AG04449 (cell line): ENCODE results near the gene ATP5F1E.
A peak's percentile ranks its signal among the peaks of the same experiment; 100 is the strongest.

Experiments
- CTCF ChIA-PET: fragments of 350-600 bp; formaldehyde crosslinking; extraction: SDS; loops from one replicate; lab custom pipeline; 2021; ENCODE audit warnings: antibody characterized with exemption; lab: Yijun Ruan, JAX
- POLR2A ChIA-PET: fragments of 400-600, 350-600 bp; formaldehyde crosslinking; extraction: SDS; loops from one replicate; lab custom pipeline; 2020; ENCODE audit warnings: antibody characterized with exemption, inconsistent platforms; lab: Yijun Ruan, JAX
- DNase-seq: peaks from one replicate; pipeline ENCODE4 v3.0.0-alpha.2; 2010; ENCODE audit warnings: low read depth, low spot score
- H3K4me3 ChIP-seq: 2 replicates; pipeline ENCODE4 v1.5.1; 2011; ENCODE audit warnings: low read depth, mild to moderate bottlenecking, control low read depth, low read length
- TF ChIP-seq, protein P1 (sequence below): IDR thresholded peaks from one replicate; pipeline ENCODE4 v1.5.1; 2011; ENCODE audit warnings: mild to moderate bottlenecking, moderate library complexity, low read length, control low read depth, inconsistent platforms; ENCODE audit not compliant: insufficient read depth; ENCODE audit errors: missing control alignments

The ATP5F1E gene

DNA sequence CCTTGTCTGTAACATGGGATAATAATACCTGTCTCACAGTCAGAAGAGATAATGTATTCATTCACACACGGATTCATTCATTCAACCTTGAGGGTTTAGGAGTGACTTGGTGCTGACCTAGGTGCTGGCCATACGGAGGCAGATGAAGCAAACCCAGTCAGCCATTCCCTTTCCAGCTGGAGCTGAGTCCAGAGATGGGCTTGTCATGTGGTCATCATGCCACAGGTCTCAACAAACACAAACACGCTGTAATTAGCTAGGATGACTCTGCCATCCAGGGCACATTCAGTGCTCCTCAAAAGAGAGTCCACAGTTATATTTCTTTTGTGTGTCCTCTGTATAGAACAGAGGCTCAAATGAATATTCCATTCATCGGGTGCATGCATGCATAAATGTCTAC, 29.9 kb upstream of the ATP5F1E start:
- DNase-seq, result no peak
- H3K4me3 ChIP-seq, result no peak overlapping the region
- POLR2A ChIA-PET, result no interaction called here
- TF ChIP-seq, protein P1, sequence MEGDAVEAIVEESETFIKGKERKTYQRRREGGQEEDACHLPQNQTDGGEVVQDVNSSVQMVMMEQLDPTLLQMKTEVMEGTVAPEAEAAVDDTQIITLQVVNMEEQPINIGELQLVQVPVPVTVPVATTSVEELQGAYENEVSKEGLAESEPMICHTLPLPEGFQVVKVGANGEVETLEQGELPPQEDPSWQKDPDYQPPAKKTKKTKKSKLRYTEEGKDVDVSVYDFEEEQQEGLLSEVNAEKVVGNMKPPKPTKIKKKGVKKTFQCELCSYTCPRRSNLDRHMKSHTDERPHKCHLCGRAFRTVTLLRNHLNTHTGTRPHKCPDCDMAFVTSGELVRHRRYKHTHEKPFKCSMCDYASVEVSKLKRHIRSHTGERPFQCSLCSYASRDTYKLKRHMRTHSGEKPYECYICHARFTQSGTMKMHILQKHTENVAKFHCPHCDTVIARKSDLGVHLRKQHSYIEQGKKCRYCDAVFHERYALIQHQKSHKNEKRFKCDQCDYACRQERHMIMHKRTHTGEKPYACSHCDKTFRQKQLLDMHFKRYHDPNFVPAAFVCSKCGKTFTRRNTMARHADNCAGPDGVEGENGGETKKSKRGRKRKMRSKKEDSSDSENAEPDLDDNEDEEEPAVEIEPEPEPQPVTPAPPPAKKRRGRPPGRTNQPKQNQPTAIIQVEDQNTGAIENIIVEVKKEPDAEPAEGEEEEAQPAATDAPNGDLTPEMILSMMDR, result no peak
- CTCF ChIA-PET, result no interaction called here

GRCh38 chr20:59055302-59055701, 23.2 kb upstream of the ATP5F1E start:
- POLR2A ChIA-PET, result no interaction called here
- H3K4me3 ChIP-seq, result no peak overlapping the region
- TF ChIP-seq, protein P1, result peak; percentile 23
- CTCF ChIA-PET, result interaction anchor here (1.2 to 1.4 kb wide), 3 partner anchors 12 to 185 kb away, joined by 4 to 11 read pairs (median 4); partner anchors contain the start of gene PRELID3B
- DNase-seq, result no peak

DNA sequence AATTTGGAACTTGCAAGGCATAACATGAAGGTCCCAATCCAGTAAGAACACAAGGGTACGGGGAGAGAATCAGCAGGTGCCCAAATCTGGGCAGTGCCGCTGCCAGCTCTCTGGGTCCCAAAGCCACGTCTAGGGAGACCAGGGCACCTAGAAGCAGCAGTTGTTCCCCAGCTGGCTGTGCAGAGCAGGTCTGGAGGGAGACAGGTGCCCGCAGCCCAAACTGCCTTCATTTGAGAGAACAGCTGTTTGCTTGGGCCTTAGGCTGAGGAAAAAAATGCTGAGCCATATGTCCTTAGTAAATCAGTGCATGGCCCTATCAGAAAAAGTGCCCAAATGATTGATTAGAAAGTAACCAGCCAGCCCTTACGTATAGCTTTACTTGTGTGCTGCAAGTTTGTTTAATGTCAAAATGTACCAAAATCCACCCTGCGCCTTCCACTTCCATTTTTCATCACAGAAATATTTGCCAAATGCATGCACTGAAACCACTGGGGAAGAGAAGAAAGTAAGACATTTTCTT, 19.6 kb upstream of the ATP5F1E start:
- CTCF ChIA-PET, result interaction anchor here (0.9 to 2.1 kb wide), 5 partner anchors 8 to 353 kb away, joined by 3 to 6 read pairs (median 3); no protein-coding TSS in a partner anchor
- no peak for DNase-seq
- POLR2A ChIA-PET, result no interaction called here
- TF ChIP-seq, protein P1, result no peak
- H3K4me3 ChIP-seq, result no peak overlapping the region

DNA sequence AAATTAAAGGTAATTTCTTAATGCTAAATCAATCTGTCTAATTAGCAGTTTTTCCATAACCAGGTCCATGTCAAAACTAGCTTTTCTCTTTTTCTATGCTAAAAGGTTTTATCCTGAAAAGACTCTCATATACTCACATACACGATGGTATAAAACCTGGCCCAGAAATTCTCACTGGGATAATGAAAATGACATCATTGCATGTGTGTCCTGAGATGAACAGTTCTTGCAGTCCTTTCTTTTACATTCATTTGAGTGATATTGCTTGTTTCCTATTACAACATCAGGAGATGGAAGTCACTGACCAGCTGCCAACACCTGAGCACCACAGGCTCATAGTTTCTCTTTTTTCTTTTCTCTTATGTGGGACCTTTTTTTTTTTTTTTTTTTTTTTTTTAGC, 18.3 kb upstream of the ATP5F1E start:
- ChIA-PET CTCF (interaction anchor here (1.3 to 2.1 kb wide), 3 partner anchors 16 to 354 kb away, joined by 3 to 6 read pairs (median 5); no protein-coding TSS in a partner anchor), POLR2A (no interaction called here)
- no peak for DNase-seq
- TF ChIP-seq, protein P1, result no peak
- H3K4me3 ChIP-seq, result no peak overlapping the region

- ChIA-PET CTCF (no interaction called here), POLR2A (interaction anchor here (0.8 kb wide), 1 partner anchor 40 kb away, joined by 3 read pairs; no protein-coding TSS in a partner anchor)
- no peak for DNase-seq
- 0 out of 2 replicates have a peak overlapping the region, but pooled peaks have one; percentile 30 for H3K4me3 ChIP-seq
- TF ChIP-seq, protein P1, result no peak
These were observed 16.5 kb upstream of the ATP5F1E start for GRCh38 chr20:59048681-59049030.

DNA sequence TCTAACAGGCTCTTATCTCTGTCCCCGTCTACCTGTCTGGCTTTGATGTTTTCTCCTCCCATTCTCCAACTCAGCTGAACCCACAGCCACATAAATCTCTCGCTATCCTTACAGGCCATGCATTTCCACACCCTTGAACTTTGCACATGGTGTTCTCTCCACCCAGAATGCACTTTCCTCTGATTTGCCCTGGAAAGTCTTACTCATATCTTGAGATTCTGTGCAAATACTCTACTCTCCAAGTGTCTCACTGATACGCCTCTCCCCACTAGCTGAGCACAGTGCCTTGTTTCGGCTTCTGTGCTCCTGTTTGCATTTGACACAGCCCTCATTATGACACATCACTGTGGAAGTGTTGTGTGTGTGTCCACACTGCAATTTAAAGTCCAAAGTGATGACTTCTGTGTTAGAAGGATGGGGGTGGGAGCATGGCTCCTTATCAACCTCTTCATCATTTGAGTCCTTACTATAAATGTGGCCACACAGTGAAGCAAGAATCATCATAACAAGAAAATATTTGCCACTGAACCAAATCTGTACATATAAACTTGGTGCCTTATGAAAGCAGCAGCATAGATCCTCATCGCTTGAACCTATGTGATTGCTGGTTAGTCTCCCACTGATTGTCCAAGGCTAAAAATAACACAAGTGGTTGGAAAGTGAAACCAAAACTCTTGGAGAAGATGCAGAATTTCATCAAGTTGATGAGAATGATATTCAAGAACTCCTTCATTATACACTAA, 16.0 kb upstream of the ATP5F1E start:
- ChIA-PET POLR2A (no interaction called here), CTCF (interaction anchor here (1.6 kb wide), 1 partner anchor 15 kb away, joined by 4 read pairs; no protein-coding TSS in a partner anchor)
- peak overlapping the region; percentile 30 for H3K4me3 ChIP-seq
- TF ChIP-seq, protein P1, result no peak
- DNase-seq, result no peak
